ENCODE measurements around the gene NCK2.
"Not testable (repeated sequence)": the region's sequence is repeated elsewhere in the genome, so short reads cannot be mapped to it uniquely, and the experiment has no call there.

The NCK2 gene

DNA sequence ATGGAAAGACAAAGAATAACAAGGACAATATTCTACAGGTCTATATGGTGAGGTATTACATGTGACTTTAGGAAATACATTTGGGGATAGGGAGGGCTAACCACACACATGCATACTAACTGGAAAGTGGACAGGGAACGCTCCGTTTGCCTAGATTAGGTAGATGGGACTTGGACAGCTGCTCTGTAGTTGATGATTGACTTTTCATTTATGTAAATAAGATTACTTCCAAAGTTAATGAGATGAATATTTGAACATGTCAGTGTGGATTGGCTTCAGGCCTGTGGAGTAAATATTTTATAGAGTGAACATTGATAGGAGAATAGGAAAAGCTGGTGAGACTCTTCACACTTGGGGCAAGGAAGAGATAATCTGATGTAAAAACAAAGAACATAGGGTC, 142.0 kb downstream of the NCK2 start:
- DNase-seq (ENCODE audit: low read depth in 3 of 3, low spot score in 1 of 3): no peak

DNA sequence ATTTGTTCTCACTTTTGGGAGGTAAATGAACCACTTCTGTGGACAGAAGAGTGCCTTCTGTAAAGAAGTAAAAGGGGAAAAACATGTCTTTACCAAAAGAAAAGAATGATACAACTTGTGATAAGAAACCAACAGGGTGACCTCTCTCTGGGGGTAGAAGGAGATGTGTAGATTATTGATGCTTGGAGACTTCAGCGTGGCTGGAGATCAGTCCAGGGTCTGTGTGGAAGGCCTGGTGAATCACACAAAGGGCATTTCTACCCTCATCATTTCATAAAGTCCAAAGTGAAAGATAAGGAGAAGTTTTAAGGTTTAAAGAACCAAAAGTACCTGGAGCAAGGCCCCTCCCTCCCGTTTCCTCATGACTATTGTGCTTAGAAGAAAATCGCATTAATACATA, 142.5 kb downstream of the NCK2 start:
- DNase-seq (ENCODE audit: low read depth in 3 of 3, low spot score in 1 of 3): no peak

DNA sequence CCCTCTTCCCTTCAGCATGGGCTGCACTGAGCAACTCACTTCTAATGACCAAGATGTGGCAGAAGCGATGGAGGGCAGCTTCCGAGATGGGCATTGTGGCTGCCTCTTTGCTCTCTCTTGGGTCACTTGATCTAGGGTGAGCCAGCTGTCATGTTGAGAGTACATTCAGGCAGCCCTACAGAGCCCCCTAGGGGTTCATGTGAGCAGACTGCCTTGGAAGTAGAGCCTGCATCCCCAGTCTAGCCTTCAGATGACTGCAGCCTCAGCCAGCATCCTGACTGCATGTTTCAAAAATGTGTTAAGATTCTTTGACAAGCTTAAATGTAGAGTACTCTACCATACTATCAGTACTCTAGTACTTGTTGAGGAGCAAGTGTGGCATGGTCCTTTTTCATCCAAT, 143.9 kb downstream of the NCK2 start:
- DNase-seq (ENCODE audit: low read depth in 3 of 3, low spot score in 1 of 3): no peak

DNA sequence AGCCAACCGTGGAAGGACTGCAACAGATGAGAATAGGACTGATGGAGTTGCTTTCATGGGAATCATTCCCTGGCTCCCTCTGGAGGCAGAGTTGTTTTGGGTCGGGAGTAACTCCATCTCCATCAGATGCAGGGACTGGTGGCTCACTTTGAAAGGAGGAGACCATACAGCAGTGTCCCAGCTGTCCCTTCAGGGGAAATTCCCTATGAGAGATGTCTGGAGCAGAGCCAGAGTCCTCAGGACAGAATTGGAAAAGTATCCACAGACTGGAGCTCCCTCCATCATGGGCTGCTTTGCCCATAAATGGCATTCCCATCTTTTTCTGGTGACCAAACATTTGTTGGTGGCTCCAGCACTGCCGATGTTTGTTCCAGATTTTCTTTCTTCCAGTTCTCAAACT, 144.3 kb downstream of the NCK2 start:
- no peak for DNase-seq (ENCODE audit: low read depth in 3 of 3, low spot score in 1 of 3)

DNA sequence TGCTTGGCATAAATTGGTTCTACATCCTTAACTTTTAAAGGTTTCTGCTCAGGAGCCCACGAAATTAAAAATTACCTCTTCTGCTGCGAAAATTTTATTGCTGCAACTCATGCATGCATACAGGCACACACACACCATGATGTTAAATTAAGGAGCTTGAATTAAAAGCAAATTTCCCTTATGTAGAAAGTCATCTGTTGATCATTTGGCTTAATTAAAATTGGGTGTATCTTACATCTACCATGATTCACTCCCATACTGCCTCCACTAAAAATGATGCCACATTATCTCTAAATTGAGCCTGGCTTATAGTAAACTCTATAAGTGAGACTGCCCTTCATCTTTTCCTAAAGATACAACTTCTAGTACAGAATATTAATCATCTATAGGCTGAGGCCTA, 145.4 kb downstream of the NCK2 start:
- no peak for DNase-seq (ENCODE audit: low read depth in 3 of 3, low spot score in 1 of 3)

DNA sequence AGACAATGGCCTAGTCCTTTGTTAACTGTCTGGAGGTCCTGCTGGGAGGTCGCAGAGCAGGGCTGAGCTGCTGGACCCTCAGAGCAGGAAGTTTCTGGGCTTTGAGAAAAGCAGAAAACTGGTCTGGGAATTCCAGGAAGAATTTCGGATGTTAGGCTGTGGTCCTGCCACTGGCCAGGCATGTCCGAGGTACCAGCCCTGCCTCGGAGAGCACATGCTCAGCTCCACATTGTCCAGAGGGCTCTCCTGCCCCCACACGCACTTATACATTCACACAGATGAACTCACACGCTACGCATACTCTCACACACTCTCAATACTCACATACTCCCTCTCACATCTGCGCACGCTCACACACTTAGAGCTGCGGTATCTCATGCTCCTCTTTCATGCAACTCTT, 146.1 kb downstream of the NCK2 start:
- no peak for DNase-seq (ENCODE audit: low read depth in 3 of 3, low spot score in 1 of 3)

DNA sequence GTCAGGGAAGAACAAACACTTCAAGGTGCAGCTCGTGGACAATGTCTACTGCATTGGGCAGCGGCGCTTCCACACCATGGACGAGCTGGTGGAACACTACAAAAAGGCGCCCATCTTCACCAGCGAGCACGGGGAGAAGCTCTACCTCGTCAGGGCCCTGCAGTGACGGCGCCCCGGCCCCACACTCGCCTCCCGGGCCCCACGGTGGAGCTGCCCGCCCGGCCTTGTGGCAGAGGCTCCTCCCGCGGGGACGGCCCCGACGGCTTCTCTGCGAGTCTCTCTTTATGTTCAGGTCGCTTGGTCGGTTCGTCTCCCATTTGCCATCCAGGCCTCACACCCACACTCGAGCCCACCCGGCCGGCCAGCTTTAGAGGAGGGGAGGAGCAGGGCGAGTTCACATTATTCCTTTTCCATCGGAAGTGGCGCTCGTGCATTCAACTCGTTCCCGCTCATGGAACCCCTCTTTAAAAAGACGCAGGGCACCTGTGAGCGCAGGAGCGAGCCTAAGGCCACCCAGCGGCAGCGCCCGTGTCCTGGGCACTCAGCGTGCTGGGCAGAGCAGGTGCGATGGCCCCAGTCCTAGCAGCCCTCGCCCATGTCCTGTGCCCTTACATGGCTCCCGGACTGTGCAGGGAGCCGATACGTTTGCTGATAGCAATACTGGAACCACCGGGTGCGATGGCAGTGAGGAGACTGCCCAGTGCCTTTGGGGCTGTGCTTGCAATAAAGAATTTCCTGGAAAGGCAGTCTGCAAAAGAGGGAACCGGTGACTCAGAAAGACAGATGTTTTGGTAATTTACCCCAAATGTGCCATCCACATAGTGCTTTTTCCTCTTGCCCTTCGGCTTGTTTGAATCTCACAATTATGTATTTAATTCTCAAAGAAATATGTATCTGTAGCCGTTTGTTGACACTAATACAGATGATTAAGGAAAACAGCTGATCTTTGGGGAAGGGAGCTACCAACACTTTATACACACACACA, 148.6 kb downstream of the NCK2 start:
- no peak for DNase-seq (ENCODE audit: low read depth in 3 of 3, low spot score in 1 of 3)

DNA sequence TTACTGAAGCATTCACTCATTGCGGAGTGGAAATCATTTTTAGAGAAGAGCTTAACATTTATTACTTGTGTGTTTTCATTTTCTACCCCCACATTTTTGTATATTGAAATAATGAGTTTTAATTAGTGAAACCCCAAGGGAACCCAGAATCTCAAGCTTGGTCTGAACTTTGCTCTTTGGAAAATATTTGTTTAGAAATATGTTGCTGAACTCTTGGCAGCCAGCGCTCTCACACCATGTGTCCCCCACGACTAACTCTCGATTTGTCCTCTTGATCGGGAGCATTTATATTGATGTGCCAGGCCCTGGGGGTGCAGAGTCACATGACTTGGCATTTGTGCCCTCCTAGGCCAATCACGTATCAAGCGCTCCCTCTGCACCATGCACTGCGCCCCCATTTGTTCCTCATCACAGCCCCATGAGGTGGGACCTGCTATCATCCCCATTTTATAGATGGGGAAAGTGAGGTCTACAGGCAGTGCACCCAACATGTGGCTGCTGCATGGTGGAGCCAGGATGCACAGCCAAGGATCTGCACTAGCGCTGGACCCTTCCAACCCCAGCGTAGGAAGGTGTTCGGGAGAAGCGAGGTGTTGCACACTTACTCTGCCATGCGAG, 149.7 kb downstream of the NCK2 start:
- no peak for DNase-seq (ENCODE audit: low read depth in 3 of 3, low spot score in 1 of 3)

DNA sequence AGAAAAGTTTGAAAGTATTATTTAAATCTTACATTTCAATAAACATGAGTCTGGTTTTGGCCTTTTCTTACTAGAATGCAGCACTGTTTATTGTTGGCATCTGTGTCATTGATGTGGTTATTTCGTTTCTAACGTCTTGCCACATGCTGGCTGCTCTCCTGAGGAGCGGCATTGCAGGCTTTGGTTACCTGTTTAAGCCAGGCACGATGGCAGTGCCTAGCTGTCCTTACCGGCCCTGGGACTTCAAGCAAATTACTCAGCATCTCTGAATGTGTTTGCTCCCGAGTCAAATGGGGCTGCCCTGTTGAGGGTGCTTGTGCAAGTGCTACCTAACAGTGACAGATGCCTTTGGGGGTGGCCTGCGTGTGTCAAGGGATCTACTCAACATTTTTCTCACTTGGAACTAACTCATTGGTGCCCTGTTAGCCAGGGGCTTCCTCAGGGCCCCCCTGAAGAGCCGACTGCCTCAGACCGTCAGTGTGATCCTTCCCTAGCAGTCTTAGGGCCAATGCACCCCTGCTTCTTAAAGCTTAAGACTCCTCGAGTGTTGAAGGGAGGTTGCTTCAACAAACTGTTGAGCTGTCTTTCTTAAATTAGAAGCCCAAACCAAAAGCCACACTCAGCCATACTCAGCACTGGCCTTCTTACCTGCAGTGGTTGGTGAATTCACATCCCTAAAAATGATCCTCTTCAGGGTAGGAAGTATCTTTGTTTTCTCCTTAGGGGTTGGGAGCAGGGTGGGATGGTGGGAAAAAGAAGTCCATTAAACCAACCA, 151.5 kb downstream of the NCK2 start:
- no peak for DNase-seq (ENCODE audit: low read depth in 3 of 3, low spot score in 1 of 3)

DNA sequence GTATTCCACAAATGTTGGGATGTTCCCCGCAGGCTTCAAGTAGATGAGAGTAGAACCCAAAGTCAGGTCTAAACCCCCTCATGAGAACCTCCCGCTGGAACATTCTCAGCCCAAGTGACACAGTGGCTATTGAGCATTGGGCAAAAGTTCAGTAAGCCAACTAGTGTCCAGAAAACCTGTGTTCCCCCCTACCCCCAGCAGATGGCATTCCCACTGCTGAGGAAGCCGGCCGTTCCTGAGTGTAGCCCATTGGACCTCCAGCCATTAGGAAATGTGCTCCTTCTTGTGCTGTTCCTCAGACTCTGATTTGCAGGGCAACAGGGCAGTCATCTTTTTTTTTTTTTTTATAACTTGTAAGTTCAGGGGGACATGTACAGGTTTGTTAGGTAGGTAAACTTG, 152.1 kb downstream of the NCK2 start:
- no peak for DNase-seq (ENCODE audit: low read depth in 3 of 3, low spot score in 1 of 3)

DNA sequence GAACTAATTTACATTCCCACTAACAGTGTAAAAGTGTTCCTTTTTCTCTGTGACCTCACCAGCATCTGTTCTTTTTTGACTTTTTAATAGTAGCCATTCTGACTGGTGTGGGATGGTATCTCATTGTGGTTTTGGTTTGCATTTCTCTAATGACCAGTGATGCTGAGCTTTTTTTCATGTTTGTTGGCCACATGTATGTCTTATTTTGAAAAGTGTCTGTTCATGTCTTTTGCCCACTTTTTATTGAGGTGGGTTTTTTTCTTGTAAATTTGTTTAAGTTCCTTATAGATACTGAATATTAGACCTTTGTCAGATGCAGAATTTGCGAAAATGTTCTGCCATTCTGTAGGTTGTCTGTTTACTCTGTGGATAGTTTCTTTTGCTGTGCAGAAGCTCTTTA, 153.0 kb downstream of the NCK2 start:
- DNase-seq (ENCODE audit: low read depth in 3 of 3, low spot score in 1 of 3): not testable (repeated sequence)

DNA sequence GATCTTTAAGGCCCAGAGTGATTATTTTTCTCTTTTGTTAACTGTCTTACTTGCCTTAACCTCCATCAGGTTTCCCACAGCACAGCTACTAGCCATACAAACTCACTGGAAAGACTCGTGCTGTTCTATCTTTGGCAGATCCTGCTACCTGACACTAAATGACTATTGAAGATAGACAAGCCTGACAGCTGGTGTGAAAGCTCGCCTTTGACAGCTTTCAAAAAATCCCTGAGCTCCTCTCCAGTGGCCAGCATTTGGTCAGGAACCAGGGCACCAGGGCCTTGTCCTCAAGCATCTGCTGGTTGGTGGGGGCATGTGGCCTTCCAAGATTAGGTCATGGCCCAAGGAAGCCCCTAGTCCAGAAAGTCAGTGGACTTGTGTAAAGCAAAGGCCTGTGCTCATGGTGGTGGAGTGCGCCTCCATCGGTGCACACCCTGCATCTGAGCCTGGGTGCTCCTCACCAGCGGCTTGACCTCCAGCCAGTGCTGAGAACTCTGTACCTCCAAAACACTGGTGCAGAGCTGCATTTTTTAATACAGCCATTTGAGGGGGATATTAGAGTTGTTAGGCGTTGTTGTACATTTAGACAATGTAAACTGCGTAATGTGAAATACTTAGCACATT, 158.5 kb downstream of the NCK2 start:
- no peak for DNase-seq (ENCODE audit: low read depth in 3 of 3, low spot score in 1 of 3)

DNA sequence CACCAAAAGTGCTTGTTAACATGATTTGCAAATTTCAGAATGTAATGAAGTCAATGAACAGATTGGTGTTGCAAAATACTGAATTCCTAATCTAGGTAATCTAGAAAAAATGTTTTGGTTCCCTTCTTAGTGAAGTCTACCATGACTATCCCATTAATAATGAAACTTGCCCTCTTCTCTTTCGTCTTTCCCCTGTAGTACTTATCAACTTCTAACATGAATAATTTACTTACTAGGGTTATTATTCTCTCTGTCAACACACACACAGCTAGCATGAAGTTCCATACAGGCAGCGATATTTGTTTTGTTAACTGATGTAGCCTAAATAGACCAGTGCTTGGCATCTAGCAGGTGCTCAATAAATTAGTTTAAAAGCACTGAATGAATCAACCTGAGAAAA, 160.2 kb downstream of the NCK2 start:
- no peak for DNase-seq (ENCODE audit: low read depth in 3 of 3, low spot score in 1 of 3)

DNA sequence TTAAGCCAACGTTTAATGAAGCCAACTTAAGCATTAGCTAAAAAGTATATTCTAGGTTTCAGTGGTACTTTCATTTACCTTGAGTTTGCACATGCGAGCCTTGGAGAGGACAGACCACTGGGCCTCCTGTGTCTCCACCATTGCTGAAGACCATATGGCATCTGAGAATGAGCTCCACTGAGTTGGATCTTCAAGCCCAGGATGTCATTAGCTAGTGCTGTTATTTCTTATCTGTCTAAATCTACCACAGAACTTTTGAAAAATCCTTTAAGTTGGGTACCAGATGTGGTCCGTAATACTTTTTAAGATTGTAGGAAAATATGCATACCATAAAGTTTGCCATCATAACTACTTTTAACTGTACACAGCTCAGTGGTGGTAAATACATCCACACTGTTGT, 161.8 kb downstream of the NCK2 start:
- DNase-seq (ENCODE audit: low read depth in 3 of 3, low spot score in 1 of 3): no peak

DNA sequence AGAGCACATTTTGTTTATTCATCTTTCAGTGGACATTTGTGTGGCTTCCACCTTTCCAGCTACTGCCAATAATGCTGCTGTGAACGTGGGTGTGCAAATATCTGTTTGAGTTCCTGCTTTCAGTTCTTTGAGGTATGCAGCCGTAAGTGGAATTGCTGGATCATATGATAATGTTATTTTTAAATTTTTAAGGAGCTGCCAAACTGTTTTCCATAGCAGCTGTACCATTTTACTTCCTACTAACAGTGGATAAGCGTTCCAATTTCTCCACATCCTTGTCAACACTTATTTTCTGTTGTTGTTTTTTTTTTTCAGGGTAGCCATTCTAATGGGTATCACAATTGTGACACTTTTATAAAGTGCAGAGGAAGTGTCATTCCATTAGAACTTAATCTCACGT, 162.5 kb downstream of the NCK2 start:
- no peak for DNase-seq (ENCODE audit: low read depth in 3 of 3, low spot score in 1 of 3)

DNA sequence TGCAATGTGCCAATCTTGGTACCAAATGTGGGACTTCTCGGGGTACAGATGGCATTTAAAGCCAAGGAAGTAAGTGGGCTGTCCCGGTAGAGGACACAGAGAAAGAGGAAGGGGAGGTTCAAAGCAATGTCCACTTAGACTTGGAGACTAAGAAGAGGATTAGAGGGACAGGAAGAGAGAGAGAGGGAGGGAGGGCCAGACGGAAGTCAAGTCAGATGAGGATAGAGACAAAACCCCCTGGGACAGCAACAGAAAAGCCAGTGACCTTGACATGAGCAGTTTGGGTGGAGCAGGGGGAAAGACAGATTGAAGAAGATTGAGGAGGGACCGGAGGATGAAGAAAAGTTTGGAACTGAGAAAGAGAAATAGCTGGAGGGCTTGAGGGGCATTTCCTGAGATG, 164.5 kb downstream of the NCK2 start:
- DNase-seq (ENCODE audit: low read depth in 3 of 3, low spot score in 1 of 3): no peak

DNA sequence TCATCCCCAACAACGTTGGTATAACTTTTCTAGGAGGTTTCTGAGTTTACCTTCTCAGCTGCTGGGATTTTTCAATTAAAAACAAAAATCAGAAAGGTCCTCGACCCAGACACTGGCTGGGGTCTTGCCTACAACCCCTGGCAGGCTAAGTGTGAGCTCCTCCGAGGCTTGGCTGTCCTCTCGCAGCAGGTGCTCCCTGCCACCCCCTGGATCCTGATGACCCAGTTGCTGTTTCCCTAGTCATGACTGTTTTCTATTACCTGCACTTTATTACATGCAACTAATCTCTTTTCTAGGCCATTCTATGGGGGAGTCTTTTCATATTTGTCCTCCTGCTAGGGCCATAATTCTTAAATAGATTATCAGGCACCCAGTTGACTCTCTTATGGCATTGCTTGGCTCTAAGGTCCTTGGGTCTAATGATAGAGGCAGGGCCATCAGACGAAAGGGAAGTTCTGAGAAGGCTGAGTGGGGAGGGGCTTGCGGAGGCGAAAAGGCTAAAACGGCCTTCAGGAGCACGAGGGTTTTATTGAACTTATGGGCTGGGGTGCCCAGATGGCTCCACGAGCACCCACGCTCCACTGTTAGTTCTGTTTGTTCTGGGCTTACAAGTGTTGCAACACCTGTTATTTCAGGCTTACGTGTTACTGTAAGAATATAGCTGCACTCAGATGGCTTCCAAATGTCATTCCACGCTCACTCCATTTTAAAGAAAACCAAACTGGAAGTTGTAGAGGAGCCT, 166.0 kb downstream of the NCK2 start:
- no peak for DNase-seq (ENCODE audit: low read depth in 3 of 3, low spot score in 1 of 3)

DNA sequence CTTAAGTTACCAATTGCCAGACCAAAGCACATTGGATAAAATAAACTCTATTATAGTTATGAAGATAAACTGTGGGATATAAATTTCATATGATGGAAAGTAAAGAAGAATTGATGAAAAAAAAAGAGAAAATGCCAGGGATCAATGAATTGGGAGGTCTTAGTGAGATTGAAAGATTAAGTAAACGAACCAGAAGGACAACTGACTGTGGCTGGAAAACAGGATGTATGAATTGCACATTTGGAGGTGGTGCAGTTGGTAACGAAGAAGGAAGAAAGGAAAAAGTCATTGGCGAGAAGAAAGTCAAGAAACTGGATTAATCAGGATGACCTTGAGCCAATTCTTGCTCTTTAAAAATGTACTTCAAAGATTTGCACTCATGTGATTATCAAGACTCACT, 166.7 kb downstream of the NCK2 start:
- no peak for DNase-seq (ENCODE audit: low read depth in 3 of 3, low spot score in 1 of 3)

DNA sequence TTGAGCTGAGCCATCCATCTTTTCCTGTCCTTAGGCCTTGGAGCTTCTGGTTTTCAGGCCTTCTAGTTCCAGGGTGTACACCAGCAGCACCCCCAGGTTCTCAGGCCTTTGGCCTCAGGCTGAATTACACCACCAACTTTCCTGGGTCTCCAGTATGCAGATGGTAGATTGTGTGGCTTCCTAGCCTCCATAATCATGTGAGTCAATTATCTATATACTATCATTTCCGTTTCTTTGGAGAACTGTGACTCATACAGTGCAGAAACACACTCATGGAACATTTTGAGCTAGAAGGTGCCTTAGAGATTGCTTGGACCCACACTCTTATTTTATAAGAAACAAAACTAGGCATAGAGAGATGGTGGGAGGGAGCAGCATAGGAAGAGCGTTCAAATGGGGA, 167.4 kb downstream of the NCK2 start:
- DNase-seq (ENCODE audit: low read depth in 3 of 3, low spot score in 1 of 3): no peak

DNA sequence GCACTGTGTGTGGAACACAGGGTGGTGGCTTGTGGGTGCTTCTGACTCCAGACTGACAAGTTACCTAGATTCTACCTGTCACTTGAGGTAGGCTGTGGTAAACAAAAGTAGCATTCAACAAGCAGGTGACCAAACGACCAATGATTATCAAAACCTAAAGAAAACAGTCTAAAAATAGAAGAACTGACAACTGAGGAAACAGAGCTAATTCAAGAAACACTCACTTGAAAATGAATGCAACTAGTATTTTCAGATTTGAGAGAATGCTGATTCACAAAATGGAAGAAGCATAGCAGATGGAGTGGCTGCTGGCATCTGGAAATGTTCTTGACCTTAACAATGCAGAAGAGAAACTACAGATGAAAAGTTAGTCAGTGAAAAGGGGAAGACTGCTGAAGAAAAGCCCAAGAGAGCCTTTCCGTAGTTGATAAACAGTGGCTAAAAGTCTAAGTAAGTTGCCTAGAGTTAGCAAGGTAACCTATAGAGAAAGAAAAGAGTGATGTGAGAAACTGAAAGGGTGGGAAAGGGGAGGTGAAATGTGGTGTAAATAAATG, 170.4 kb downstream of the NCK2 start:
- DNase-seq (ENCODE audit: low read depth in 3 of 3, low spot score in 1 of 3): no peak

DNA sequence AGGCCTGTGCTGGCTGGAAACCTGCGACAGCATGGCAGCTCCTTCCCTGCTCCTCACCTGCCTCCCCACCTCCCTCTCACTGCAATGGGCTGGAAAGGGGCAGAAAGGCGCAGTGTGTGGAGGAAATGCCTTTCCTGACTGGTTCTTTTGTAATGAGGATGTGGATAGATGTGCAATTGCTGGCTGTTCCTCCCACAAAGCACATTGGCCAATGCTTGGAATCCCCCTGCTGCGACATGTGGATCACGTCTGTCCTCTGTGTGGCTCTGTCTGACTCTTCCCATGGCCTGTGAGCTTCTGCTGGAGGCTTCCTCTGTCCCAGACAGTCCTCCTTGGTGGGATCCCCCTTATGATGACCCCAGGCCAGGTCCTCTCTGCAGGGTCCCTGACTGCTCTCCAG, 172.5 kb downstream of the NCK2 start:
- no peak for DNase-seq (ENCODE audit: low read depth in 3 of 3, low spot score in 1 of 3)
